Smooth muscle cell (in vitro differentiated cells): Measurements from ENCODE around the gene PARP12. TPM values are rescaled to one million over a fixed set of nuclear protein-coding genes. Genes with fewer than 3 reads are reported as not detected.

Experiments
- DNase-seq: peaks from one replicate; lab custom pipeline; 2025; ENCODE audit not compliant: unreplicated experiment; lab: John Stamatoyannopoulos, UW
- H2AFZ ChIP-seq: fragments of 200-600 bp; sonication (generic); 2 replicates; pipeline ENCODE4 v1.6.0; 2016; ENCODE audit warnings: antibody characterized with exemption, low read depth, mild to moderate bottlenecking
- H3F3A ChIP-seq: fragments of 200-600 bp; sonication (generic); 2 replicates; pipeline ENCODE4 v1.6.0; 2017; ENCODE audit warnings: antibody characterized with exemption, low read depth
- H3K27ac ChIP-seq: fragments of 200-600 bp; sonication (generic); 2 replicates; pipeline ENCODE4 v1.5.1; 2016; ENCODE audit warnings: low read depth, mild to moderate bottlenecking
- H3K27me3 ChIP-seq: fragments of 200-600 bp; sonication (generic); 2 replicates; pipeline ENCODE4 v1.6.1; 2016; ENCODE audit warnings: low read depth, mild to moderate bottlenecking
- H3K36me3 ChIP-seq: fragments of 200-600 bp; sonication (generic); 2 replicates; pipeline ENCODE4 v1.5.1; 2016; ENCODE audit warnings: low read depth
- H3K4me1 ChIP-seq: fragments of 200-600 bp; sonication (generic); 2 replicates; pipeline ENCODE4 v1.5.1; 2016; ENCODE audit warnings: low read depth
- H3K4me2 ChIP-seq: fragments of 200-600 bp; sonication (generic); 2 replicates; pipeline ENCODE4 v1.6.0; 2016; ENCODE audit warnings: mild to moderate bottlenecking
- H3K4me3 ChIP-seq: fragments of 200-600 bp; sonication (generic); 2 replicates; pipeline ENCODE4 v1.5.1; 2016; ENCODE audit warnings: mild to moderate bottlenecking
- H3K79me2 ChIP-seq: fragments of 200-600 bp; sonication (generic); 2 replicates; pipeline ENCODE4 v1.6.0; 2016; ENCODE audit warnings: low read depth, mild to moderate bottlenecking
- H3K9ac ChIP-seq: fragments of 200-600 bp; sonication (generic); 2 replicates; pipeline ENCODE4 v1.6.0; 2016; ENCODE audit warnings: low read depth
- H3K9me3 ChIP-seq: fragments of 200-600 bp; sonication (generic); replicated peaks from 2 replicates; pipeline ENCODE4 v1.5.1; 2016; ENCODE audit warnings: low read depth
- H4K20me1 ChIP-seq: fragments of 200-600 bp; sonication (generic); 2 replicates; pipeline ENCODE4 v1.6.0; 2016; ENCODE audit warnings: low read depth
- CTCF ChIP-seq: fragments of 200-600 bp; sonication (generic); IDR thresholded peaks from 2 replicates; pipeline ENCODE4 v1.5.1; 2017; ENCODE audit warnings: borderline replicate concordance, mild to moderate bottlenecking, antibody characterized with exemption; ENCODE audit not compliant: insufficient read depth, poor library complexity, severe bottlenecking
- WGBS: methylation state at CpG from one replicate; pipeline ENCODE4 v1.1.7; 2016; ENCODE audit warnings: low lambda C conversion rate; 5-methylcytosine and 5-hydroxymethylcytosine counted together
- polyA plus RNA-seq: library from polyadenylated mRNA; unstranded; fragments of >200 nt; fragmentation: Nextera tagmentation; extraction: Ambion mirVana; gene quantifications from 2 replicates; pipeline ENCODE4 v1.2.1, GENCODE V29; 2016
- total RNA-seq: library from RNA; depleted of rRNA; stranded (reverse); fragments of >200 nt; gene quantifications from 2 replicates; pipeline ENCODE4 v1.2.3, GENCODE V29; 2014

Gene PARP12
- total and polyA plus RNA-seq, 2 experiments from 2014 or later, result 1.4 to 2.4 TPM

DNA sequence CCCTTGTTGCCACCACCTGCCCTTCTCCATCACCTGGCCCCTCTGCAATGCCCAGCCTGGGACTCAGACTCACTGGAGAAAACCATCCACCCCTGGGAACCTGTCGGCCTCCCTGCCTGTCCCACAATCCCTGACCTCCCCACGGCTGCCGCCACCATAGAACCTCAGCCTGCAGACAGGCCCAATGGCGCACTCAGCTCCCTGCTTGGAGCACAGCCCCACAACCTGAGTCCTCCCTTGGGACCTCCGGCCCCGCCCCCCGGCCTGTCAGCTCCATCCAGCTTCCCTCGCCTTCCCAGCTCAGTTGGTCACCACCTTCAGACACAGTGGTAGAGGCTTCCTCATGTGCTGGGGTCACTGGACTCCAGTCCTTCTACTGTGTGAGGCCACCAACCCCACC is 41.1 kb downstream of the PARP12 start:
- H3F3A ChIP-seq, result no peaks in the 10 kb centered on the region
- no peak overlapping the region for H3K4me3 ChIP-seq
- H4K20me1 ChIP-seq, result no peaks in the 10 kb centered on the region
- H2AFZ ChIP-seq, result no peak overlapping the region
- WGBS, result 99% methylated on average over 8 of the region's 8 CpGs
- H3K27ac ChIP-seq, result no peak overlapping the region
- no peaks in the 10 kb centered on the region for H3K4me1 ChIP-seq
- no peak overlapping the region for H3K4me2 ChIP-seq
- no peaks in the 10 kb centered on the region for H3K79me2 ChIP-seq
- no peaks in the 10 kb centered on the region for H3K9me3 ChIP-seq
- DNase-seq, result no peak
- H3K9ac ChIP-seq, result no peak overlapping the region
- H3K27me3 ChIP-seq, result no peaks in the 10 kb centered on the region
- no peak for TF ChIP-seq CTCF
- H3K36me3 ChIP-seq, result no peaks in the 10 kb centered on the region

DNA sequence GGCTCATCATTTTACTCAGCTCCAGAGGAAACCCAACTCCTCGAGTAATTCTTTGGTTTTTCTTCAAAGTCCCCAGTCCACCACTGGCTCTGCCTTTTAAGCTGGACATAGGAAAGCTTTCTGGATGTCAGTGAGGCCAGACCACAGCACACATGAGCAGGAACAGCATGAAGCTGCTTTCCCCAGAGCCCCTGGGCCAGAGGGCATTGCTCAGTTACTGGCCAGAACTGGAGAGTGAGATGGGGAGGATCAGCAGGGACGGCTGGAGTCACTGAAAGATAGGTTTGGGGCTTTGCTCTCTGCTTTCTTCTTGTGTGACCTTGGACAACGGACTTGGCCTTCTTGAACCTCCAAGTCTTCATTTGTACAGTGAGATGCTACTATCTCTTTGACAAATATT is 43.1 kb downstream of the PARP12 start:
- no peaks in the 10 kb centered on the region for H4K20me1 ChIP-seq
- H3K79me2 ChIP-seq, result no peaks in the 10 kb centered on the region
- no peaks in the 10 kb centered on the region for H3K9me3 ChIP-seq
- peaks cover 4% of the 10 kb centered on the region for H3K27me3 ChIP-seq
- H3F3A ChIP-seq, result no peaks in the 10 kb centered on the region
- WGBS, result 83% methylated on average over 3 of the region's 3 CpGs
- H3K27ac ChIP-seq, result no peak overlapping the region
- DNase-seq, result no peak
- H3K9ac ChIP-seq, result no peak overlapping the region
- no peak overlapping the region for H2AFZ ChIP-seq
- no peak for TF ChIP-seq CTCF
- H3K4me3 ChIP-seq, result no peak overlapping the region
- H3K4me2 ChIP-seq, result no peak overlapping the region
- no peaks in the 10 kb centered on the region for H3K36me3 ChIP-seq
- H3K4me1 ChIP-seq, result no peaks in the 10 kb centered on the region

GRCh38 chr7:140019172-140019571 is 43.6 kb downstream of the PARP12 start:
- H3K4me1 ChIP-seq, result no peaks in the 10 kb centered on the region
- H3K4me3 ChIP-seq, result no peak overlapping the region
- no peaks in the 10 kb centered on the region for H3K36me3 ChIP-seq
- TF ChIP-seq CTCF, result no peak
- WGBS, result 84% methylated on average over 11 of the region's 11 CpGs
- peaks cover 6% of the 10 kb centered on the region for H3K27me3 ChIP-seq
- no peaks in the 10 kb centered on the region for H3K79me2 ChIP-seq
- H4K20me1 ChIP-seq, result no peaks in the 10 kb centered on the region
- H2AFZ ChIP-seq, result no peak overlapping the region
- H3K9me3 ChIP-seq, result no peaks in the 10 kb centered on the region
- no peak overlapping the region for H3K9ac ChIP-seq
- DNase-seq, result no peak
- no peak overlapping the region for H3K4me2 ChIP-seq
- no peaks in the 10 kb centered on the region for H3F3A ChIP-seq
- no peak overlapping the region for H3K27ac ChIP-seq
